DND-41 (cell line): Measurements from ENCODE around the gene GJB5.

Source experiments
- EZH2 ChIP-seq: IDR thresholded peaks from 3 replicates; pipeline ENCODE4 v1.6.1; 2012; ENCODE audit warnings: borderline replicate concordance, low read depth, mild to moderate bottlenecking, moderate library complexity, low read length, inconsistent platforms; ENCODE audit not compliant: severe bottlenecking
- TF ChIP-seq, protein P1 (sequence below): IDR thresholded peaks from 2 replicates; pipeline ENCODE4 v1.5.1; 2012; ENCODE audit warnings: borderline replicate concordance, low read length, moderate library complexity, mild to moderate bottlenecking; ENCODE audit not compliant: poor library complexity, severe bottlenecking; ENCODE audit errors: extremely low read depth

GRCh38 chr1:34784751-34785221 lies 29.9 kb downstream of the GJB5 start:
- TF ChIP-seq EZH2: no peak
- TF ChIP-seq, protein P1, sequence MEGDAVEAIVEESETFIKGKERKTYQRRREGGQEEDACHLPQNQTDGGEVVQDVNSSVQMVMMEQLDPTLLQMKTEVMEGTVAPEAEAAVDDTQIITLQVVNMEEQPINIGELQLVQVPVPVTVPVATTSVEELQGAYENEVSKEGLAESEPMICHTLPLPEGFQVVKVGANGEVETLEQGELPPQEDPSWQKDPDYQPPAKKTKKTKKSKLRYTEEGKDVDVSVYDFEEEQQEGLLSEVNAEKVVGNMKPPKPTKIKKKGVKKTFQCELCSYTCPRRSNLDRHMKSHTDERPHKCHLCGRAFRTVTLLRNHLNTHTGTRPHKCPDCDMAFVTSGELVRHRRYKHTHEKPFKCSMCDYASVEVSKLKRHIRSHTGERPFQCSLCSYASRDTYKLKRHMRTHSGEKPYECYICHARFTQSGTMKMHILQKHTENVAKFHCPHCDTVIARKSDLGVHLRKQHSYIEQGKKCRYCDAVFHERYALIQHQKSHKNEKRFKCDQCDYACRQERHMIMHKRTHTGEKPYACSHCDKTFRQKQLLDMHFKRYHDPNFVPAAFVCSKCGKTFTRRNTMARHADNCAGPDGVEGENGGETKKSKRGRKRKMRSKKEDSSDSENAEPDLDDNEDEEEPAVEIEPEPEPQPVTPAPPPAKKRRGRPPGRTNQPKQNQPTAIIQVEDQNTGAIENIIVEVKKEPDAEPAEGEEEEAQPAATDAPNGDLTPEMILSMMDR: no peak
